IMR-90 (cell line): Measurements from ENCODE around the gene PSMD14.

ENCODE experiments used
- BHLHE40 ChIP-seq: fragments of 150-350 bp; IDR thresholded peaks from 2 replicates; pipeline ENCODE4 v1.6.1; 2016; ENCODE audit warnings: mild to moderate bottlenecking, low read depth, low read length
- CEBPB ChIP-seq: IDR thresholded peaks from 2 replicates; pipeline ENCODE4 v1.6.1; 2012; ENCODE audit warnings: low read depth, low read length, improper control_type of control experiment
- CTCF ChIP-seq: conservative IDR thresholded peaks from 2 replicates; pipeline ENCODE4 v1.5.1; 2012; ENCODE audit warnings: mild to moderate bottlenecking, low read depth, low read length, improper control_type of control experiment
- ELK1 ChIP-seq: fragments of 150-350 bp; IDR thresholded peaks from 2 replicates; pipeline ENCODE4 v1.6.1; 2016; ENCODE audit warnings: low read depth, mild to moderate bottlenecking, low read length, moderate library complexity, borderline replicate concordance
- FOS ChIP-seq: fragments of 150-350 bp; IDR thresholded peaks from 2 replicates; pipeline ENCODE4 v1.6.1; 2016; ENCODE audit warnings: low read depth, low read length
- MAFK ChIP-seq: IDR thresholded peaks from 2 replicates; pipeline ENCODE4 v1.6.1; 2012; ENCODE audit warnings: low read depth, low read length, improper control_type of control experiment
- MAZ ChIP-seq: IDR thresholded peaks from 2 replicates; pipeline ENCODE4 v1.6.1; 2012; ENCODE audit warnings: low read depth, mild to moderate bottlenecking, low read length, improper control_type of control experiment, moderate library complexity, borderline replicate concordance
- MXI1 ChIP-seq: IDR thresholded peaks from 2 replicates; pipeline ENCODE4 v1.6.1; 2012; ENCODE audit warnings: low read depth, mild to moderate bottlenecking, low read length, moderate library complexity, borderline replicate concordance
- POLR2A ChIP-seq: IDR thresholded peaks from 2 replicates; pipeline ENCODE4 v1.6.1; 2012; ENCODE audit warnings: mild to moderate bottlenecking, low read depth, low read length
- RAD21 ChIP-seq: IDR thresholded peaks from 2 replicates; pipeline ENCODE4 v1.6.1; 2012; ENCODE audit warnings: low read length, improper control_type of control experiment
- RCOR1 ChIP-seq: IDR thresholded peaks from 2 replicates; pipeline ENCODE4 v1.6.1; 2012; ENCODE audit warnings: mild to moderate bottlenecking, low read length, improper control_type of control experiment; ENCODE audit not compliant: insufficient replicate concordance
- RFX5 ChIP-seq: IDR thresholded peaks from 2 replicates; pipeline ENCODE4 v1.8.0; 2012; ENCODE audit warnings: low read depth, mild to moderate bottlenecking, low read length, moderate library complexity
- SMC3 ChIP-seq: fragments of 150-350 bp; IDR thresholded peaks from 2 replicates; pipeline ENCODE4 v1.6.1; 2016; ENCODE audit warnings: low read depth, mild to moderate bottlenecking, antibody characterized with exemption, low read length, moderate library complexity
- USF2 ChIP-seq: fragments of 150-350 bp; IDR thresholded peaks from 2 replicates; pipeline ENCODE4 v1.6.1; 2017; ENCODE audit warnings: mild to moderate bottlenecking, antibody characterized with exemption, low read length, low read depth

- TF ChIP-seq CTCF (no peak), RCOR1 (no peak), MXI1 (no peak), RAD21 (no peak), MAZ (no peak), POLR2A (no peak), CEBPB (no peak), FOS (no peak), USF2 (no peak), BHLHE40 (no peak), ELK1 (no peak), RFX5 (no peak), SMC3 (no peak), MAFK (no peak)
Observed at GRCh38 chr2:161354106-161354505, 45.9 kb downstream of the PSMD14 start.
